Liver (tissue), 9 donors: ENCODE measurements around the gene PLCB4. TPM values are rescaled to one million over a fixed set of nuclear protein-coding genes. Genes with fewer than 3 reads are reported as not detected.

Source experiments
- DNase-seq: peaks from one replicate; pipeline ENCODE4 v3.0.0-alpha.2; 2017; ENCODE audit warnings: low spot score
- H3K27ac ChIP-seq, 2 donors: one replicate each; pipeline ENCODE4 v1.7.0; 2013; ENCODE audit warnings: inconsistent platforms in 2 of 2, low read length in 2 of 2, control low read depth in 1 of 2, low read depth in 1 of 2, mild to moderate bottlenecking in 1 of 2
- H3K27me3 ChIP-seq, 4 donors: one replicate each; pipeline versions ENCODE4 v1.6.1 to v1.7.0; 2013; ENCODE audit warnings: low read length in 3 of 4, inconsistent platforms in 1 of 4, mild to moderate bottlenecking in 1 of 4, moderate library complexity in 1 of 4; ENCODE audit not compliant: control insufficient read depth in 4 of 4, insufficient read depth in 4 of 4
- H3K36me3 ChIP-seq, 4 donors: one replicate each; pipeline versions ENCODE4 v1.6.1 to v1.7.0; 2013; ENCODE audit warnings: low read length in 3 of 4, mild to moderate bottlenecking in 3 of 4, low read depth in 1 of 4, moderate library complexity in 1 of 4; ENCODE audit not compliant: control insufficient read depth in 4 of 4, insufficient read depth in 3 of 4
- H3K4me1 ChIP-seq, 4 donors: one replicate each; pipeline versions ENCODE4 v1.6.1 to v1.7.0; 2013; ENCODE audit warnings: low read length in 3 of 4, mild to moderate bottlenecking in 3 of 4, moderate library complexity in 1 of 4; ENCODE audit not compliant: control insufficient read depth in 4 of 4, insufficient read depth in 4 of 4
- H3K4me3 ChIP-seq, 3 donors: one replicate each; pipeline versions ENCODE4 v1.6.1 to v1.7.0; 2013; ENCODE audit warnings: low read length in 3 of 3, control low read depth in 1 of 3, low read depth in 1 of 3, mild to moderate bottlenecking in 1 of 3
- H3K9ac ChIP-seq, 2 donors: one replicate each; pipeline ENCODE4 v1.7.0; 2013; ENCODE audit warnings: low read length in 2 of 2, mild to moderate bottlenecking in 2 of 2, moderate library complexity in 2 of 2, control low read depth in 1 of 2, low read depth in 1 of 2
- H3K9me3 ChIP-seq, 4 donors: one replicate each; pipeline versions ENCODE4 v1.6.1 to v1.7.0; 2013; ENCODE audit warnings: low read length in 3 of 4; ENCODE audit not compliant: control insufficient read depth in 4 of 4
- EGR1 ChIP-seq, 2 donors: IDR thresholded peaks; 2 replicates each; pipeline ENCODE4 v1.6.1; 2016 to 2018; ENCODE audit warnings: antibody characterized with exemption in 2 of 2, low read depth in 2 of 2
- FOXA1 ChIP-seq: IDR thresholded peaks from 2 replicates; pipeline ENCODE4 v1.6.1; 2016; ENCODE audit warnings: antibody characterized with exemption
- FOXA2 ChIP-seq: IDR thresholded peaks from 2 replicates; pipeline ENCODE4 v1.6.1; 2016; ENCODE audit warnings: antibody characterized with exemption
- GABPA ChIP-seq, 2 donors: IDR thresholded peaks in 1 of 2; conservative IDR thresholded peaks in 1 of 2; 2 replicates each; pipeline ENCODE4 v1.6.1; 2016; ENCODE audit warnings: antibody characterized with exemption in 2 of 2, mild to moderate bottlenecking in 1 of 2, moderate library complexity in 1 of 2
- HNF4G ChIP-seq: IDR thresholded peaks from 2 replicates; pipeline ENCODE4 v1.6.1; 2016; ENCODE audit warnings: antibody characterized with exemption
- JUND ChIP-seq, 2 donors: IDR thresholded peaks; 2 replicates each; pipeline ENCODE4 v1.6.1; 2016; ENCODE audit warnings: antibody characterized with exemption in 2 of 2
- NR2F2 ChIP-seq: IDR thresholded peaks from 2 replicates; pipeline ENCODE4 v1.6.1; 2016; ENCODE audit warnings: antibody characterized with exemption
- RAD21 ChIP-seq, 2 donors: IDR thresholded peaks; 2 replicates each; pipeline ENCODE4 v1.6.1; 2016; ENCODE audit warnings: antibody characterized with exemption in 2 of 2, mild to moderate bottlenecking in 2 of 2
- SP1 ChIP-seq: IDR thresholded peaks from 2 replicates; pipeline ENCODE4 v1.6.1; 2018; ENCODE audit warnings: antibody characterized with exemption, mild to moderate bottlenecking
- TAF1 ChIP-seq: conservative IDR thresholded peaks from 2 replicates; pipeline ENCODE4 v1.6.1; 2016; ENCODE audit warnings: antibody characterized with exemption, mild to moderate bottlenecking
- YY1 ChIP-seq: IDR thresholded peaks from 2 replicates; pipeline ENCODE4 v1.6.1; 2016; ENCODE audit warnings: antibody characterized with exemption, mild to moderate bottlenecking
- WGBS: extraction: QIAGEN DNeasy Blood & Tissue Kit; methylation state at CpG from one replicate; pipeline ENCODE4 v1.1.7; 2013; 5-methylcytosine and 5-hydroxymethylcytosine counted together
- polyA plus RNA-seq, 2 donors: library from polyadenylated mRNA; stranded (reverse) in 1 of 2; unstranded in 1 of 2; fragments of 200-250 nt in 1 of 2; fragments of >200 nt in 1 of 2; fragmentation: Nextera tagmentation in 1 of 2; extraction: Ambion mirVana in 1 of 2; gene quantifications; one replicate each; pipeline versions ENCODE4 v1.2.1 to v1.2.3, GENCODE V29; 2013 to 2015
- total RNA-seq, 2 donors: library from RNA; depleted of rRNA; stranded (reverse); fragments of >200 nt; gene quantifications; one replicate each; pipeline ENCODE4 v1.2.3, GENCODE V29; 2014
- TF ChIP-seq, protein P1 (sequence below): IDR thresholded peaks from 2 replicates; pipeline ENCODE4 v1.6.1; 2016; ENCODE audit warnings: antibody characterized with exemption
- TF ChIP-seq, protein P2 (sequence below): IDR thresholded peaks from 2 replicates; pipeline ENCODE4 v1.6.1; 2016; ENCODE audit warnings: antibody characterized with exemption
- TF ChIP-seq, protein P3 (sequence below): IDR thresholded peaks from 2 replicates; pipeline ENCODE4 v1.6.1; 2016; ENCODE audit warnings: antibody characterized with exemption
- TF ChIP-seq, protein P4 (sequence below): fragments of 150-350 bp; IDR thresholded peaks from 2 replicates; pipeline ENCODE4 v1.5.1; 2017; ENCODE audit warnings: improper control_type of control experiment, low read depth, low read length; ENCODE audit not compliant: missing input control
- TF ChIP-seq, protein P5 (sequence below): IDR thresholded peaks from 2 replicates; pipeline ENCODE4 v1.6.1; 2016; ENCODE audit warnings: antibody characterized with exemption, mild to moderate bottlenecking
- donor health status: healthy.
- donor health status: healthy.
- donor health status: healthy.
- donor health status: healthy.
- donor health status: healthy.

Gene PLCB4
- total and polyA plus RNA-seq, 4 donors = 0.14 to 0.67 (median 0.30) TPM

DNA sequence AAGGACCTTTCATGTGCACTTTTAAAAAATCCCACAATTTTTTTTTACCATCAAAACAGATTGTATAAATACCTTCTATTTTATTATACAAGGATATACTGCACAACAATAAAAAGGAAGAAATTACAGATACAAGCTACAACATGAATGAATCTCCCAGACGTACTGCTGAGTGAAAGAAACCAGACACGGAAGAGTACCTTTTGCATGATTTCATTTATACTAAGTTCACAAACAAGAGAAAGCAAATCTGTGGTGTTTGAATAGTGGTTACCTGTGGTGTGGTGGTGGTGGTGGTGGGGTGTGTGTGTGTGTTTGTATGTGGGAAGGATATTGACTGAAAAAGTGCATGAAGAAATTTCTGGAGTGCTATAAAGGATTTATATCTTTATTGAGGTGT, 6.8 kb upstream of the PLCB4 start:
- WGBS = 79% methylated on average over 2 of the region's 2 CpGs
- H3K4me1 ChIP-seq = no peaks in the 10 kb centered on the region

DNA sequence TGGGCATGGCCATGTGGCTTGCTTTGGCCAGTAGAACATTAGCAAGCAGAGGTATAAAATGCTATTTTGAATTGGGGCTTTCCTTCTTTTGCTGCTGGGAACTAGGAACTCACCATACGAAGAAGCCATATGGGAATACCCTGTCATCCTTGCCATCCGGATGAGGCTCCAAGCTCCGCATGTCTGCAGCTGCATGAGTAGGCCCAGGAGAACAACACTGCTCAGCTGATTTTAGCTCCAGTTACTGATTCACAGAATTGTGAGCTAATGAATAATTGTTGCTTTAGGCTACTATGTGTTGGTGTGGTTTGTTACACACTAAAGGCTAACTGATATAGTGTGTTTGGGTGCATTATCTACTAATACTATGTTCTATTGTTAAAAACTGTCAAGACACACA, 2.7 kb upstream of the PLCB4 start:
- WGBS = 85% methylated on average over 3 of the region's 3 CpGs
- Histone ChIP-seq H3K4me3 (no peak overlapping the region), H3K4me1 (peaks cover 0 to 15% (median 3%) of the 10 kb centered on the region in 4 donors), H3K36me3 (no peaks in the 10 kb centered on the region), H3K27ac (no peak overlapping the region), H3K9ac (no peak overlapping the region), H3K9me3 (no peaks in the 10 kb centered on the region), H3K27me3 (peaks cover 0 to 8% (median 5%) of the 10 kb centered on the region in 4 donors)
- DNase-seq = no peak
- TF ChIP-seq FOXA2 (no peak), JUND (IDR thresholded peaks at IDR 0.05) (no peak), SP1 (no peak), YY1 (no peak)
- TF ChIP-seq, protein P1, sequence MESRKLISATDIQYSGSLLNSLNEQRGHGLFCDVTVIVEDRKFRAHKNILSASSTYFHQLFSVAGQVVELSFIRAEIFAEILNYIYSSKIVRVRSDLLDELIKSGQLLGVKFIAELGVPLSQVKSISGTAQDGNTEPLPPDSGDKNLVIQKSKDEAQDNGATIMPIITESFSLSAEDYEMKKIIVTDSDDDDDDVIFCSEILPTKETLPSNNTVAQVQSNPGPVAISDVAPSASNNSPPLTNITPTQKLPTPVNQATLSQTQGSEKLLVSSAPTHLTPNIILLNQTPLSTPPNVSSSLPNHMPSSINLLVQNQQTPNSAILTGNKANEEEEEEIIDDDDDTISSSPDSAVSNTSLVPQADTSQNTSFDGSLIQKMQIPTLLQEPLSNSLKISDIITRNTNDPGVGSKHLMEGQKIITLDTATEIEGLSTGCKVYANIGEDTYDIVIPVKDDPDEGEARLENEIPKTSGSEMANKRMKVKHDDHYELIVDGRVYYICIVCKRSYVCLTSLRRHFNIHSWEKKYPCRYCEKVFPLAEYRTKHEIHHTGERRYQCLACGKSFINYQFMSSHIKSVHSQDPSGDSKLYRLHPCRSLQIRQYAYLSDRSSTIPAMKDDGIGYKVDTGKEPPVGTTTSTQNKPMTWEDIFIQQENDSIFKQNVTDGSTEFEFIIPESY = no peak
- TF ChIP-seq, protein P2, sequence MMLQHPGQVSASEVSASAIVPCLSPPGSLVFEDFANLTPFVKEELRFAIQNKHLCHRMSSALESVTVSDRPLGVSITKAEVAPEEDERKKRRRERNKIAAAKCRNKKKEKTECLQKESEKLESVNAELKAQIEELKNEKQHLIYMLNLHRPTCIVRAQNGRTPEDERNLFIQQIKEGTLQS = no peak
- TF ChIP-seq, protein P3, sequence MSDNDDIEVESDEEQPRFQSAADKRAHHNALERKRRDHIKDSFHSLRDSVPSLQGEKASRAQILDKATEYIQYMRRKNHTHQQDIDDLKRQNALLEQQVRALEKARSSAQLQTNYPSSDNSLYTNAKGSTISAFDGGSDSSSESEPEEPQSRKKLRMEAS = no peak

More for the DNA sequence above, 6.8 kb upstream of the PLCB4 start:
- DNase-seq = no peak
- H3K27ac ChIP-seq = no peak overlapping the region
- no peaks in the 10 kb centered on the region for H3K9me3 ChIP-seq
- no peaks in the 10 kb centered on the region for H3K36me3 ChIP-seq
- no peak overlapping the region for H3K9ac ChIP-seq
- H3K4me3 ChIP-seq = no peak overlapping the region
- no peaks in the 10 kb centered on the region for H3K27me3 ChIP-seq
- TF ChIP-seq HNF4G (no peak), TAF1 (no peak), RAD21 (IDR thresholded peaks at IDR 0.05) (no peak), FOXA1 (no peak), YY1 (no peak), GABPA (IDR thresholded peaks at IDR 0.05 in 1 of 2, conservative IDR thresholded peaks at IDR 0.05 in 1 of 2) (no peak), FOXA2 (no peak), NR2F2 (no peak), JUND (IDR thresholded peaks at IDR 0.05) (no peak), EGR1 (IDR thresholded peaks at IDR 0.05; ENCODE audit: low read depth in 2 of 2) (no peak)
- TF ChIP-seq, protein P3 = no peak
- TF ChIP-seq, protein P4, sequence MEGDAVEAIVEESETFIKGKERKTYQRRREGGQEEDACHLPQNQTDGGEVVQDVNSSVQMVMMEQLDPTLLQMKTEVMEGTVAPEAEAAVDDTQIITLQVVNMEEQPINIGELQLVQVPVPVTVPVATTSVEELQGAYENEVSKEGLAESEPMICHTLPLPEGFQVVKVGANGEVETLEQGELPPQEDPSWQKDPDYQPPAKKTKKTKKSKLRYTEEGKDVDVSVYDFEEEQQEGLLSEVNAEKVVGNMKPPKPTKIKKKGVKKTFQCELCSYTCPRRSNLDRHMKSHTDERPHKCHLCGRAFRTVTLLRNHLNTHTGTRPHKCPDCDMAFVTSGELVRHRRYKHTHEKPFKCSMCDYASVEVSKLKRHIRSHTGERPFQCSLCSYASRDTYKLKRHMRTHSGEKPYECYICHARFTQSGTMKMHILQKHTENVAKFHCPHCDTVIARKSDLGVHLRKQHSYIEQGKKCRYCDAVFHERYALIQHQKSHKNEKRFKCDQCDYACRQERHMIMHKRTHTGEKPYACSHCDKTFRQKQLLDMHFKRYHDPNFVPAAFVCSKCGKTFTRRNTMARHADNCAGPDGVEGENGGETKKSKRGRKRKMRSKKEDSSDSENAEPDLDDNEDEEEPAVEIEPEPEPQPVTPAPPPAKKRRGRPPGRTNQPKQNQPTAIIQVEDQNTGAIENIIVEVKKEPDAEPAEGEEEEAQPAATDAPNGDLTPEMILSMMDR = no peak
- TF ChIP-seq, protein P2 = no peak
- TF ChIP-seq, protein P1 = no peak
- TF ChIP-seq, protein P5, sequence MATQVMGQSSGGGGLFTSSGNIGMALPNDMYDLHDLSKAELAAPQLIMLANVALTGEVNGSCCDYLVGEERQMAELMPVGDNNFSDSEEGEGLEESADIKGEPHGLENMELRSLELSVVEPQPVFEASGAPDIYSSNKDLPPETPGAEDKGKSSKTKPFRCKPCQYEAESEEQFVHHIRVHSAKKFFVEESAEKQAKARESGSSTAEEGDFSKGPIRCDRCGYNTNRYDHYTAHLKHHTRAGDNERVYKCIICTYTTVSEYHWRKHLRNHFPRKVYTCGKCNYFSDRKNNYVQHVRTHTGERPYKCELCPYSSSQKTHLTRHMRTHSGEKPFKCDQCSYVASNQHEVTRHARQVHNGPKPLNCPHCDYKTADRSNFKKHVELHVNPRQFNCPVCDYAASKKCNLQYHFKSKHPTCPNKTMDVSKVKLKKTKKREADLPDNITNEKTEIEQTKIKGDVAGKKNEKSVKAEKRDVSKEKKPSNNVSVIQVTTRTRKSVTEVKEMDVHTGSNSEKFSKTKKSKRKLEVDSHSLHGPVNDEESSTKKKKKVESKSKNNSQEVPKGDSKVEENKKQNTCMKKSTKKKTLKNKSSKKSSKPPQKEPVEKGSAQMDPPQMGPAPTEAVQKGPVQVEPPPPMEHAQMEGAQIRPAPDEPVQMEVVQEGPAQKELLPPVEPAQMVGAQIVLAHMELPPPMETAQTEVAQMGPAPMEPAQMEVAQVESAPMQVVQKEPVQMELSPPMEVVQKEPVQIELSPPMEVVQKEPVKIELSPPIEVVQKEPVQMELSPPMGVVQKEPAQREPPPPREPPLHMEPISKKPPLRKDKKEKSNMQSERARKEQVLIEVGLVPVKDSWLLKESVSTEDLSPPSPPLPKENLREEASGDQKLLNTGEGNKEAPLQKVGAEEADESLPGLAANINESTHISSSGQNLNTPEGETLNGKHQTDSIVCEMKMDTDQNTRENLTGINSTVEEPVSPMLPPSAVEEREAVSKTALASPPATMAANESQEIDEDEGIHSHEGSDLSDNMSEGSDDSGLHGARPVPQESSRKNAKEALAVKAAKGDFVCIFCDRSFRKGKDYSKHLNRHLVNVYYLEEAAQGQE = no peak
